CD14-positive monocyte (primary cell): Measurements from ENCODE around the gene RPS28. TPM values are rescaled to one million over a fixed set of nuclear protein-coding genes. Genes with fewer than 3 reads are reported as not detected.

Experiments used
- DNase-seq, 3 donors: peaks; one replicate each; pipeline ENCODE4 v3.0.0-alpha.2; 2011 to 2022
- H2AFZ ChIP-seq: 2 replicates; pipeline ENCODE4 v1.6.0; 2012; ENCODE audit warnings: mild to moderate bottlenecking, low read depth, low read length, inconsistent platforms; ENCODE audit not compliant: insufficient read depth, poor library complexity, severe bottlenecking
- H3K27ac ChIP-seq, 2 donors: 1 replicate in 1 of 2; 2 replicates in 1 of 2; pipeline ENCODE4 v1.5.1; 2012 to 2013; ENCODE audit warnings: low read length in 2 of 2, control low read depth in 1 of 2, inconsistent platforms in 1 of 2, low read depth in 1 of 2, mild to moderate bottlenecking in 1 of 2
- H3K27me3 ChIP-seq, 2 donors: one replicate each; pipeline versions ENCODE4 v1.6.0 to v1.6.1; 2011 to 2013; ENCODE audit warnings: low read length in 2 of 2; ENCODE audit not compliant: control insufficient read depth in 2 of 2, insufficient read depth in 2 of 2
- H3K36me3 ChIP-seq, 2 donors: replicated peaks in 1 of 2; 1 replicate in 1 of 2; 2 replicates in 1 of 2; pipeline versions ENCODE4 v1.5.1 to v1.6.1; 2012 to 2013; ENCODE audit warnings: low read length in 2 of 2, control low read depth in 1 of 2, inconsistent platforms in 1 of 2, mild to moderate bottlenecking in 1 of 2; ENCODE audit not compliant: insufficient read depth in 2 of 2, control insufficient read depth in 1 of 2
- H3K4me1 ChIP-seq, 2 donors: 1 replicate in 1 of 2; 2 replicates in 1 of 2; pipeline versions ENCODE4 v1.5.1 to v1.6.1; 2012 to 2013; ENCODE audit warnings: low read length in 2 of 2, control low read depth in 1 of 2, inconsistent platforms in 1 of 2, mild to moderate bottlenecking in 1 of 2, moderate library complexity in 1 of 2; ENCODE audit not compliant: insufficient read depth in 2 of 2, control insufficient read depth in 1 of 2
- H3K4me2 ChIP-seq: replicated peaks from 2 replicates; pipeline ENCODE3; 2012; ENCODE audit warnings: low read length, moderate library complexity, mild to moderate bottlenecking; ENCODE audit not compliant: poor library complexity, severe bottlenecking; ENCODE audit errors: extremely low read depth
- H3K4me3 ChIP-seq, 3 experiments: fragments of 200-600 bp in 1 of 3; sonication (generic) in 1 of 3; replicated peaks in 1 of 3; 1 replicate in 2 of 3; 2 replicates in 1 of 3; pipeline ENCODE4 v1.5.1; 2011 to 2013; ENCODE audit warnings: low read length in 3 of 3, mild to moderate bottlenecking in 3 of 3, control low read depth in 2 of 3, low read depth in 2 of 3, inconsistent platforms in 1 of 3, moderate library complexity in 1 of 3
- H3K79me2 ChIP-seq: 2 replicates; pipeline ENCODE4 v1.6.0; 2012; ENCODE audit warnings: mild to moderate bottlenecking, control low read depth, inconsistent platforms, low read length, moderate library complexity; ENCODE audit not compliant: insufficient read depth
- H3K9ac ChIP-seq: 2 replicates; pipeline ENCODE4 v1.6.0; 2017; ENCODE audit warnings: low read length, mild to moderate bottlenecking; ENCODE audit not compliant: insufficient read depth, poor library complexity, severe bottlenecking
- H3K9me3 ChIP-seq, 2 donors: replicated peaks in 1 of 2; 1 replicate in 1 of 2; 2 replicates in 1 of 2; pipeline versions ENCODE4 v1.5.1 to v1.6.1; 2012 to 2013; ENCODE audit warnings: low read length in 2 of 2, control low read depth in 1 of 2; ENCODE audit not compliant: control insufficient read depth in 1 of 2, insufficient read depth in 1 of 2
- H4K20me1 ChIP-seq: 2 replicates; pipeline ENCODE4 v1.6.0; 2012; ENCODE audit warnings: mild to moderate bottlenecking, low read length, control low read depth, moderate library complexity; ENCODE audit not compliant: insufficient read depth
- H3K27ac Mint-ChIP-seq, 7 donors: one replicate each; pipeline ENCODE4 v1.8.0; 2020; ENCODE audit warnings: mild to moderate bottlenecking in 7 of 7, mixed read lengths in 7 of 7, moderate library complexity in 6 of 7, inconsistent platforms in 2 of 7
- H3K27me3 Mint-ChIP-seq, 3 donors: one replicate each; pipeline ENCODE4 v1.8.0; 2021 to 2022; ENCODE audit warnings: low read depth in 3 of 3, mild to moderate bottlenecking in 3 of 3, mixed read lengths in 3 of 3, moderate library complexity in 3 of 3, inconsistent platforms in 1 of 3
- H3K36me3 Mint-ChIP-seq, 2 donors: one replicate each; pipeline ENCODE4 v1.8.0; 2020; ENCODE audit warnings: mixed read lengths in 2 of 2, inconsistent platforms in 1 of 2, mild to moderate bottlenecking in 1 of 2
- H3K4me1 Mint-ChIP-seq: one replicate; pipeline ENCODE4 v1.8.0; 2020; ENCODE audit warnings: mild to moderate bottlenecking, mixed read lengths
- H3K4me3 Mint-ChIP-seq, 2 donors: one replicate each; pipeline ENCODE4 v1.8.0; 2020; ENCODE audit warnings: mild to moderate bottlenecking in 2 of 2, mixed read lengths in 2 of 2, moderate library complexity in 1 of 2
- H3K9me3 Mint-ChIP-seq, 7 donors: one replicate each; pipeline ENCODE4 v1.8.0; 2020 to 2022; ENCODE audit warnings: mixed read lengths in 7 of 7, mild to moderate bottlenecking in 6 of 7, moderate library complexity in 6 of 7, inconsistent platforms in 2 of 7
- WGBS: methylation state at CpG from one replicate; pipeline ENCODE4 v1.1.5; 2013; ENCODE audit warnings: missing lambda C conversion rate; ENCODE audit not compliant: insufficient coverage; 5-methylcytosine and 5-hydroxymethylcytosine counted together
- intact Hi-C, 2 donors: fragments of 100-400 bp; cut with micrococcal nuclease; formaldehyde crosslinking; loops; one replicate each; pipeline versions ENCODE4 v1.15.0 to v1.15.1; 2023
- polyA plus RNA-seq, 3 donors: library from polyadenylated mRNA; depleted of rRNA in 1 of 3; unstranded in 2 of 3; stranded (reverse) in 1 of 3; fragments of 300-500 nt in 2 of 3; fragments of >200 nt in 1 of 3; fragmentation: Illumina TruSeq in 2 of 3; gene quantifications; 1 replicate in 2 of 3; 2 replicates in 1 of 3; pipeline ENCODE4 v1.2.3, GENCODE V29; 2012 to 2021
- TF ChIP-seq, protein P1 (sequence below): fragments of 200-600 bp; IDR thresholded peaks from one replicate; pipeline ENCODE4 v1.8.0; 2022; ENCODE audit warnings: antibody characterized with exemption, mild to moderate bottlenecking

The RPS28 gene
- polyA plus RNA-seq, 3 donors: 539 to 1,104 (median 984) TPM

DNA sequence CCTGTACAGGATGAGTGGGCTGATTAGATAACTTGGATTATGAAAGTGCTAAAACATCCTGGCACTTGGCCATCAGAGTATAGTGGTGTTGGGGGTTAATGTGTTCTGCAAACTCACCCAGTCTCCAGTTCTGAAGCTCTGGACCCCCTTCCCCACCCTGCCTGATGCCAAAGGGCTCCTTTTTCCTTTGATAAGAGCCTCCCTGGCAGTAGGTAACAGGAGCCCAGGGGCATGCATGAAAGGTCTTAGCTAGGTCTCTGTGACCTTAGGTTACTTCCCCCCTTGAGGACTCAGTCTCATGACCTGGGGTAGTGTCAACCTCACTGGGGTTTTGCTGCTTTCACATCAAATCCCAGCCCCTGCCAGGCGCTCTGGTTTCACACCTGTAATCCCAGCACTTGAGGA lies 2.5 kb downstream of the RPS28 start:
- peaks cover 28% of the 10 kb centered on the region for H3K4me1 Mint-ChIP-seq
- peaks cover 0 to 3% of the 10 kb centered on the region in 2 donors for H3K9me3 ChIP-seq
- peaks cover 20 to 26% of the 10 kb centered on the region in 2 donors for H3K4me1 ChIP-seq
- no peak overlapping the region for H2AFZ ChIP-seq
- H3K4me2 ChIP-seq: no peak overlapping the region
- peaks cover 0 to 14% (median 9%) of the 10 kb centered on the region in 7 donors for H3K9me3 Mint-ChIP-seq
- H3K27me3 ChIP-seq: no peaks in the 10 kb centered on the region
- TF ChIP-seq, protein P1, sequence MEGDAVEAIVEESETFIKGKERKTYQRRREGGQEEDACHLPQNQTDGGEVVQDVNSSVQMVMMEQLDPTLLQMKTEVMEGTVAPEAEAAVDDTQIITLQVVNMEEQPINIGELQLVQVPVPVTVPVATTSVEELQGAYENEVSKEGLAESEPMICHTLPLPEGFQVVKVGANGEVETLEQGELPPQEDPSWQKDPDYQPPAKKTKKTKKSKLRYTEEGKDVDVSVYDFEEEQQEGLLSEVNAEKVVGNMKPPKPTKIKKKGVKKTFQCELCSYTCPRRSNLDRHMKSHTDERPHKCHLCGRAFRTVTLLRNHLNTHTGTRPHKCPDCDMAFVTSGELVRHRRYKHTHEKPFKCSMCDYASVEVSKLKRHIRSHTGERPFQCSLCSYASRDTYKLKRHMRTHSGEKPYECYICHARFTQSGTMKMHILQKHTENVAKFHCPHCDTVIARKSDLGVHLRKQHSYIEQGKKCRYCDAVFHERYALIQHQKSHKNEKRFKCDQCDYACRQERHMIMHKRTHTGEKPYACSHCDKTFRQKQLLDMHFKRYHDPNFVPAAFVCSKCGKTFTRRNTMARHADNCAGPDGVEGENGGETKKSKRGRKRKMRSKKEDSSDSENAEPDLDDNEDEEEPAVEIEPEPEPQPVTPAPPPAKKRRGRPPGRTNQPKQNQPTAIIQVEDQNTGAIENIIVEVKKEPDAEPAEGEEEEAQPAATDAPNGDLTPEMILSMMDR: no peak
- H3K36me3 Mint-ChIP-seq: peaks cover 11 to 19% of the 10 kb centered on the region in 2 donors
- no peak overlapping the region for H3K9ac ChIP-seq
- peaks cover 26% of the 10 kb centered on the region for H4K20me1 ChIP-seq
- WGBS: 86% methylated on average over 1 of the region's 1 CpG
- no peak for DNase-seq
- no peak overlapping the region for H3K27ac ChIP-seq
- no peak overlapping the region for H3K27ac Mint-ChIP-seq
- H3K4me3 ChIP-seq: no peak overlapping the region
- peaks cover 31% of the 10 kb centered on the region for H3K79me2 ChIP-seq
- intact Hi-C loops: loop anchor here in 1 of 2 donors (5.0 kb wide), 1 partner anchor 56 kb away; no protein-coding TSS in a partner anchor
- H3K4me3 Mint-ChIP-seq: no peak overlapping the region
- peaks cover 13 to 22% (median 16%) of the 10 kb centered on the region in 3 donors for H3K27me3 Mint-ChIP-seq
- H3K36me3 ChIP-seq: peaks cover 10 to 16% of the 10 kb centered on the region in 2 donors

DNA sequence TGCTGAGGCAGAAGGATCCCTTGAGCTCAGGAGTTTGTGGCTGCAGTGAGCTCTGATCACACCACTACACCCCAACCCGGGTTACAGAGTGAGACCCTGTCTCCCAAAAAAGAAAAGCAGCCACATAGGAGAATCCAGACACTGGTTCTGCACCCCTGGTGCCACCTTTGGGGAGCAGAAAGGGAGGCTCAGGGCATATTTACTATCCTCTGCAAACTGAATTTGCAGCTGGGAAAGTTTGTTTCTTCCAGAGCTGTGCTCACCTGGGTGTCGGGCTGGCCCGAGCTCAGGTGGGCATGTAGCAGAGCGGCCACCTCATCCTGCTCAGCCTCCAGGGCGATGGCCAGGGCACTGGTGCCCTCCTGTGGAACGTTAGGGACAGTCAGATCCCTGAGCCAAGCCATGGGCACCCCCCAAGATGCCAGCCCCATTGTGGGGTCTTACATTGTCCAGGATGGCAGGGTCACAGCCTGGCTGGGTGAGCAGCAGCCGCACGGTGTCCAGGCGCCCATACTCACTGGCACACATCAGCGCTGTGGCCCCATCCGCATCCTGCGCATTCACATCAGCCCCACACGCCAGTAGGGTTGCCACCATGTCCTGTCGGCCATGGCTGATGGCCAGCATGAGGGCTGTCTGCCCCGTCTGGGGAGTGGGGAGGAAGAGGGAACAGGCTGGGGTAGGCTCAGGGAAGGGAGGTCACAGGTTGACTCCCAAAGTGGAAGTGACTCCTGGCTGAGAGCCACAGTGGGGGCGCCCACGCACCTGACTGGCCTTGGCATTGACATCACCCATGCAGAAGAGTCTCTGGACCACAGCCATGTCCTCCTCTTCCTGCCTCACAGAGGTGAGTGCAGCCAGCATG lies 3.1 kb downstream of the RPS28 start:
- Histone ChIP-seq H3K4me1 (peaks cover 20 to 26% of the 10 kb centered on the region in 2 donors), H4K20me1 (peaks cover 26% of the 10 kb centered on the region), H3K9me3 (peaks cover 0 to 3% of the 10 kb centered on the region in 2 donors), H3K27ac (no peak overlapping the region), H3K79me2 (peaks cover 31% of the 10 kb centered on the region), H2AFZ (no peak overlapping the region), H3K9ac (no peak overlapping the region), H3K36me3 (peaks cover 10 to 16% of the 10 kb centered on the region in 2 donors), H3K4me3 (no peak overlapping the region), H3K27me3 (no peaks in the 10 kb centered on the region), H3K4me2 (no peak overlapping the region)
- intact Hi-C loops: loop anchor here in 1 of 2 donors (5.0 kb wide), 1 partner anchor 57 kb away; no protein-coding TSS in a partner anchor
- peaks cover 11 to 18% of the 10 kb centered on the region in 2 donors for H3K36me3 Mint-ChIP-seq
- peaks cover 28% of the 10 kb centered on the region for H3K4me1 Mint-ChIP-seq
- peaks cover 0 to 14% (median 9%) of the 10 kb centered on the region in 7 donors for H3K9me3 Mint-ChIP-seq
- DNase-seq: no peak
- H3K27me3 Mint-ChIP-seq: peaks cover 13 to 22% (median 20%) of the 10 kb centered on the region in 3 donors
- no peak overlapping the region for H3K4me3 Mint-ChIP-seq
- 86% methylated on average over 10 of the region's 17 CpGs for WGBS
- no peak overlapping the region for H3K27ac Mint-ChIP-seq
- TF ChIP-seq, protein P1: no peak
